Effector memory CD4-positive, alpha-beta T cell (primary cell): ENCODE measurements around the gene AMACR.

Source experiments
- DNase-seq, 3 donors: peaks; one replicate each; pipeline ENCODE4 v3.0.0-alpha.2; 2020
- H3K27ac ChIP-seq: 2 replicates; pipeline ENCODE4 v1.7.0; 2013; ENCODE audit warnings: mild to moderate bottlenecking, low read length, moderate library complexity; ENCODE audit not compliant: insufficient read depth, poor library complexity, severe bottlenecking
- H3K27me3 ChIP-seq: replicated peaks from 2 replicates; pipeline ENCODE4 v1.7.0; 2013; ENCODE audit warnings: mild to moderate bottlenecking, low read length; ENCODE audit not compliant: insufficient read depth, control insufficient read depth, poor library complexity, severe bottlenecking
- H3K36me3 ChIP-seq: 2 replicates; pipeline ENCODE4 v1.7.0; 2013; ENCODE audit warnings: mild to moderate bottlenecking, low read length, moderate library complexity; ENCODE audit not compliant: control insufficient read depth, insufficient read depth
- H3K4me1 ChIP-seq: 2 replicates; pipeline ENCODE4 v1.7.0; 2013; ENCODE audit warnings: low read length, mild to moderate bottlenecking; ENCODE audit not compliant: control insufficient read depth, insufficient read depth, poor library complexity, severe bottlenecking
- H3K4me3 ChIP-seq: 2 replicates; pipeline ENCODE4 v1.7.0; 2013; ENCODE audit warnings: low read length, low read depth, mild to moderate bottlenecking; ENCODE audit not compliant: insufficient read depth, poor library complexity, severe bottlenecking
- H3K9me3 ChIP-seq: 2 replicates; pipeline ENCODE4 v1.7.0; 2013; ENCODE audit warnings: mild to moderate bottlenecking, low read length, moderate library complexity; ENCODE audit not compliant: control insufficient read depth

The AMACR gene

GRCh38 chr5:34047143-34047542 lies 39.3 kb upstream of the AMACR start:
- DNase-seq: no peak
- Histone ChIP-seq H3K4me3 (no peak overlapping the region), H3K9me3 (no peaks in the 10 kb centered on the region), H3K27ac (no peak overlapping the region), H3K36me3 (no peaks in the 10 kb centered on the region), H3K4me1 (no peaks in the 10 kb centered on the region), H3K27me3 (no peaks in the 10 kb centered on the region)

- H3K27me3 ChIP-seq: no peaks in the 10 kb centered on the region
- no peaks in the 10 kb centered on the region for H3K9me3 ChIP-seq
- H3K4me3 ChIP-seq: no peak overlapping the region
- no peaks in the 10 kb centered on the region for H3K36me3 ChIP-seq
- no peak for DNase-seq
- H3K27ac ChIP-seq: no peak overlapping the region
- H3K4me1 ChIP-seq: no peaks in the 10 kb centered on the region
These were observed 38.1 kb upstream of the AMACR start for GRCh38 chr5:34045996-34046395.

- Histone ChIP-seq H3K27ac (no peak overlapping the region), H3K36me3 (no peaks in the 10 kb centered on the region), H3K4me1 (no peaks in the 10 kb centered on the region), H3K4me3 (no peak overlapping the region), H3K27me3 (no peaks in the 10 kb centered on the region), H3K9me3 (no peaks in the 10 kb centered on the region)
- DNase-seq: no peak
These were observed 37.2 kb upstream of the AMACR start for GRCh38 chr5:34045023-34045422.

- Histone ChIP-seq H3K27me3 (no peaks in the 10 kb centered on the region), H3K9me3 (no peaks in the 10 kb centered on the region), H3K36me3 (no peaks in the 10 kb centered on the region), H3K4me1 (no peaks in the 10 kb centered on the region), H3K4me3 (no peak within 1 kb of the TSS), H3K27ac (no peak within 1 kb of the TSS)
- no peak for DNase-seq
These were observed 35.4 kb upstream of the AMACR start, which contains the start of gene C1QTNF3 for GRCh38 chr5:34043099-34043876. Gene C1QTNF3 (minus strand): TSS chr5:34043213. CDS start chr5:34043125, 88 bp downstream.

- no peak overlapping the region for H3K27ac ChIP-seq
- H3K27me3 ChIP-seq: no peaks in the 10 kb centered on the region
- no peak for DNase-seq
- no peaks in the 10 kb centered on the region for H3K36me3 ChIP-seq
- no peaks in the 10 kb centered on the region for H3K4me1 ChIP-seq
- no peaks in the 10 kb centered on the region for H3K9me3 ChIP-seq
- H3K4me3 ChIP-seq: no peak overlapping the region
These were observed 34.5 kb upstream of the AMACR start for GRCh38 chr5:34042321-34042720.

- Histone ChIP-seq H3K4me1 (no peaks in the 10 kb centered on the region), H3K27ac (no peak overlapping the region), H3K27me3 (no peaks in the 10 kb centered on the region), H3K36me3 (no peaks in the 10 kb centered on the region), H3K9me3 (no peaks in the 10 kb centered on the region), H3K4me3 (no peak overlapping the region)
- no peak for DNase-seq
These were observed 33.6 kb upstream of the AMACR start for GRCh38 chr5:34041247-34041972.

GRCh38 chr5:34040472-34040871 lies 32.6 kb upstream of the AMACR start:
- Histone ChIP-seq H3K27ac (no peak overlapping the region), H3K9me3 (no peaks in the 10 kb centered on the region), H3K4me1 (no peaks in the 10 kb centered on the region), H3K27me3 (no peaks in the 10 kb centered on the region), H3K36me3 (peaks cover 3% of the 10 kb centered on the region), H3K4me3 (no peak overlapping the region)
- DNase-seq: no peak

- no peaks in the 10 kb centered on the region for H3K9me3 ChIP-seq
- H3K4me3 ChIP-seq: no peak overlapping the region
- no peak overlapping the region for H3K27ac ChIP-seq
- H3K4me1 ChIP-seq: no peaks in the 10 kb centered on the region
- H3K36me3 ChIP-seq: peaks cover 10% of the 10 kb centered on the region
- no peak for DNase-seq
- no peaks in the 10 kb centered on the region for H3K27me3 ChIP-seq
These were observed 31.7 kb upstream of the AMACR start for GRCh38 chr5:34039398-34040157.

GRCh38 chr5:34038838-34039237 lies 31.0 kb upstream of the AMACR start:
- Histone ChIP-seq H3K9me3 (no peaks in the 10 kb centered on the region), H3K4me3 (no peak overlapping the region), H3K4me1 (no peaks in the 10 kb centered on the region), H3K36me3 (peaks cover 13% of the 10 kb centered on the region), H3K27me3 (no peaks in the 10 kb centered on the region), H3K27ac (no peak overlapping the region)
- no peak for DNase-seq

- H3K4me3 ChIP-seq: no peak overlapping the region
- no peaks in the 10 kb centered on the region for H3K27me3 ChIP-seq
- no peak for DNase-seq
- H3K27ac ChIP-seq: no peak overlapping the region
- peaks cover 13% of the 10 kb centered on the region for H3K36me3 ChIP-seq
- no peaks in the 10 kb centered on the region for H3K4me1 ChIP-seq
- H3K9me3 ChIP-seq: no peaks in the 10 kb centered on the region
These were observed 30.5 kb upstream of the AMACR start for GRCh38 chr5:34038390-34038789.
